ENCODE measurements around the gene SAP30L.

The SAP30L gene

DNA sequence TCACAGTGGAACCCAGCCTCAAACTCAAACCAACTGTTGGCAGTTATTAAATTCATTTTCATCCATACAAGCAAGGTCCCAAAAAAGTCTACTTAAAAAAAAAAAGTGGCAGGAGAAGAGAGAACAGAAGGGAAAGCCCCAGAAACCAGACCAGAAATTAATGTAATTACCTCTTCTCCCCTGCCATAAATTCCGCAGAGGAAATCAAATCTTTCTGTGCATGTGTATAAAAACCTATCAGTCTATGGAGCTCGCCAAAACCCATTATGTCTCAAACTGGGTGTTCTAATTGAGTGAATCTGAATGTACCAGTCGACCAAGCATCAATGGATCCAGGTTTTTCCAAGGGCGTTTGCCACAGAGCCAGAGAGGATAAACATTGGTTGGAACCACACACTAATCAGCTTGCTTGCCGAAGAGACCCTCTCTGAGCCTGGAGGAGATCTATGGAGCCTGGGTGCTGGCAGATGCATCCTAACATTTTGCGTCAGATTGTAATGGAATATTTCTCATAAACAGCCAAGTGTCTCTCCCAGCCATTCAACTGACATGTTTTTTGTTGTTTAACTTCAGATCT lies 40.1 kb downstream of the SAP30L start:
- TF ChIP-seq ZBTB7A (IDR thresholded peaks at IDR 0.05; ENCODE audit: low read depth) (no peak), EP300 (IDR thresholded peaks at IDR 0.05; ENCODE audit: borderline replicate concordance) (no peak), CEBPB (IDR thresholded peaks at IDR 0.05) (no peak), TEAD4 (IDR thresholded peaks at IDR 0.05) (no peak), EGR1 (IDR thresholded peaks at IDR 0.05) (no peak), FOXM1 (IDR thresholded peaks at IDR 0.05; ENCODE audit: borderline replicate concordance, low read depth) (no peak), NFIC (IDR thresholded peaks at IDR 0.05) (no peak), YY1 (IDR thresholded peaks at IDR 0.05; ENCODE audit: low read depth) (no peak), TAF1 (IDR thresholded peaks at IDR 0.05; ENCODE audit: low read depth) (no peak), TCF12 (IDR thresholded peaks at IDR 0.05; ENCODE audit: low read depth) (no peak), CREB1 (IDR thresholded peaks at IDR 0.05; ENCODE audit: low read depth) (no peak), RAD21 (IDR thresholded peaks at IDR 0.05; ENCODE audit: low read depth) (no peak)
- TF ChIP-seq, protein P1, sequence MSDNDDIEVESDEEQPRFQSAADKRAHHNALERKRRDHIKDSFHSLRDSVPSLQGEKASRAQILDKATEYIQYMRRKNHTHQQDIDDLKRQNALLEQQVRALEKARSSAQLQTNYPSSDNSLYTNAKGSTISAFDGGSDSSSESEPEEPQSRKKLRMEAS (IDR thresholded peaks at IDR 0.05), result no peak
- TF ChIP-seq, protein P2, sequence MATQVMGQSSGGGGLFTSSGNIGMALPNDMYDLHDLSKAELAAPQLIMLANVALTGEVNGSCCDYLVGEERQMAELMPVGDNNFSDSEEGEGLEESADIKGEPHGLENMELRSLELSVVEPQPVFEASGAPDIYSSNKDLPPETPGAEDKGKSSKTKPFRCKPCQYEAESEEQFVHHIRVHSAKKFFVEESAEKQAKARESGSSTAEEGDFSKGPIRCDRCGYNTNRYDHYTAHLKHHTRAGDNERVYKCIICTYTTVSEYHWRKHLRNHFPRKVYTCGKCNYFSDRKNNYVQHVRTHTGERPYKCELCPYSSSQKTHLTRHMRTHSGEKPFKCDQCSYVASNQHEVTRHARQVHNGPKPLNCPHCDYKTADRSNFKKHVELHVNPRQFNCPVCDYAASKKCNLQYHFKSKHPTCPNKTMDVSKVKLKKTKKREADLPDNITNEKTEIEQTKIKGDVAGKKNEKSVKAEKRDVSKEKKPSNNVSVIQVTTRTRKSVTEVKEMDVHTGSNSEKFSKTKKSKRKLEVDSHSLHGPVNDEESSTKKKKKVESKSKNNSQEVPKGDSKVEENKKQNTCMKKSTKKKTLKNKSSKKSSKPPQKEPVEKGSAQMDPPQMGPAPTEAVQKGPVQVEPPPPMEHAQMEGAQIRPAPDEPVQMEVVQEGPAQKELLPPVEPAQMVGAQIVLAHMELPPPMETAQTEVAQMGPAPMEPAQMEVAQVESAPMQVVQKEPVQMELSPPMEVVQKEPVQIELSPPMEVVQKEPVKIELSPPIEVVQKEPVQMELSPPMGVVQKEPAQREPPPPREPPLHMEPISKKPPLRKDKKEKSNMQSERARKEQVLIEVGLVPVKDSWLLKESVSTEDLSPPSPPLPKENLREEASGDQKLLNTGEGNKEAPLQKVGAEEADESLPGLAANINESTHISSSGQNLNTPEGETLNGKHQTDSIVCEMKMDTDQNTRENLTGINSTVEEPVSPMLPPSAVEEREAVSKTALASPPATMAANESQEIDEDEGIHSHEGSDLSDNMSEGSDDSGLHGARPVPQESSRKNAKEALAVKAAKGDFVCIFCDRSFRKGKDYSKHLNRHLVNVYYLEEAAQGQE (IDR thresholded peaks at IDR 0.05; ENCODE audit: low read depth), result no peak
- TF ChIP-seq, protein P3, sequence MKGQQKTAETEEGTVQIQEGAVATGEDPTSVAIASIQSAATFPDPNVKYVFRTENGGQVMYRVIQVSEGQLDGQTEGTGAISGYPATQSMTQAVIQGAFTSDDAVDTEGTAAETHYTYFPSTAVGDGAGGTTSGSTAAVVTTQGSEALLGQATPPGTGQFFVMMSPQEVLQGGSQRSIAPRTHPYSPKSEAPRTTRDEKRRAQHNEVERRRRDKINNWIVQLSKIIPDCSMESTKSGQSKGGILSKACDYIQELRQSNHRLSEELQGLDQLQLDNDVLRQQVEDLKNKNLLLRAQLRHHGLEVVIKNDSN (IDR thresholded peaks at IDR 0.05), result no peak

DNA sequence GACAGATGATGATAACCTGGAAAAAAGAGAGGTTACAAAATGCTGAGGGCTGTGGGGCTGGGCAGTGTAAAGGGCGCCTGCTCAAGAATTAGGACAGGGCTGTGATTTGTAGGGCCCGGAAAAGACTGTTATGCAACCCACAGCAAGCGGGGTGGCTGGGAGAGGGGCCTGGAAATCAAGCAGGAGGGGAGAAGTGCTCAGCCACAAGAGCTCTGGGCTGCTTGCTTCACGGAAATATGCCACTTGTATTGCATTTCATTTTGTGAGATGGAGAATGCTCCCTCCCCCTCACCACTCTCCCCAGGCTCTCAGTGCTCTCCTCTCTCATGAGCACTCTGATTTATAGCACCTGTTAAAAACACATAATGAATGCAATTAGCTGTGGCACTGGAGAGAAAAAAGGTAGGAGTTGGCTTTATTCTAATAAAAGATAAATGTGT lies 40.6 kb downstream of the SAP30L start:
- no peak for TF ChIP-seq FOXM1 (IDR thresholded peaks at IDR 0.05; ENCODE audit: borderline replicate concordance, low read depth)
- TF ChIP-seq, protein P1 (IDR thresholded peaks at IDR 0.05), result no peak
- TF ChIP-seq CREB1 (IDR thresholded peaks at IDR 0.05; ENCODE audit: low read depth), result no peak
- TF ChIP-seq YY1 (IDR thresholded peaks at IDR 0.05; ENCODE audit: low read depth), result no peak
- TF ChIP-seq, protein P3 (IDR thresholded peaks at IDR 0.05), result no peak
- TF ChIP-seq CEBPB (IDR thresholded peaks at IDR 0.05), result no peak
- TF ChIP-seq TEAD4 (IDR thresholded peaks at IDR 0.05), result no peak
- TF ChIP-seq TAF1 (IDR thresholded peaks at IDR 0.05; ENCODE audit: low read depth), result no peak
- no peak for TF ChIP-seq RAD21 (IDR thresholded peaks at IDR 0.05; ENCODE audit: low read depth)
- no peak for TF ChIP-seq TCF12 (IDR thresholded peaks at IDR 0.05; ENCODE audit: low read depth)
- TF ChIP-seq NFIC (IDR thresholded peaks at IDR 0.05), result no peak

DNA sequence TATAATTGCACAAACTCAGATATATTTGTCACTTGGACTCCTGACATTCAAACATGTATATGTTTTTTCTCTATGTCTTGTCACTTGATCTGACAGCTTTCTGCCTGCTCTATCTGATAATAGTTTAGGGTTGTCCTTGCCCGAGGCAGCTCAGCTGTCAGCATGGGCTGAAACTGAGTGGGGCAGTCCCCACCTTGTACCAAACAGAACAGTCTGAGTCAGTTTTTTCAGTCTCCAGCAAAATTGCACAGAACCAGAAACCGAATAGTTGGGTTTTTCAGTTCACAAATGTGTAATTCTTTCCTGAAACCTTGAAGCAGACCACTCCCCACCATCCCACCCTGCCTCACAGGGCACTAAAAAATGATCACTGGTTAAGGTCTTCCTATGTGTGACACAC lies 41.7 kb downstream of the SAP30L start:
- TF ChIP-seq TAF1 (IDR thresholded peaks at IDR 0.05; ENCODE audit: low read depth), result no peak
- TF ChIP-seq TCF12 (IDR thresholded peaks at IDR 0.05; ENCODE audit: low read depth), result no peak
- TF ChIP-seq CEBPB (IDR thresholded peaks at IDR 0.05), result no peak
- no peak for TF ChIP-seq NFIC (IDR thresholded peaks at IDR 0.05)
- TF ChIP-seq EGR1 (IDR thresholded peaks at IDR 0.05), result no peak
- TF ChIP-seq ZBTB7A (IDR thresholded peaks at IDR 0.05; ENCODE audit: low read depth), result no peak
- no peak for TF ChIP-seq CREB1 (IDR thresholded peaks at IDR 0.05; ENCODE audit: low read depth)
- TF ChIP-seq, protein P2 (IDR thresholded peaks at IDR 0.05; ENCODE audit: low read depth), result no peak
- no peak for TF ChIP-seq TEAD4 (IDR thresholded peaks at IDR 0.05)
- TF ChIP-seq EP300 (IDR thresholded peaks at IDR 0.05; ENCODE audit: borderline replicate concordance), result no peak

DNA sequence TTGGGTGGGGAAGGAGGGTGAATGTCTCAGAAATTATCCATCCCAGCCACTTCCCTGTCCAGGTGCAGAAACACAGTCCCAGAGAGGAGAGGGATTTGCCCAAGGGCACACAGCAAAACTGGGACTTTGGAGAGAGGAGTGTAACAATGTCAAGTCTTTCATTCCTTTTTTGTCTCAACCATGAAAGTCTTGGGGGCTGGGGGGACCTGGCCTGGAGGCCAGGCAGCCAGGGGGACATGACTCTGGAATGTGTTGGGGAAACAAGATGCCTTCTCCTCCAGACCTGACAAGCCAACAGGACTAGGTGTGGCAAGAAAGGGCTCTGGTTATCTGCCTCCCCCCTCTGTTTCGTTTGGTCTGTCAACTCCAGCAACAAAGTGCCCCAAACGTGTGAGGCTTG lies 46.1 kb downstream of the SAP30L start:
- TF ChIP-seq ZBTB7A (IDR thresholded peaks at IDR 0.05; ENCODE audit: low read depth), result no peak
- no peak for TF ChIP-seq YY1 (IDR thresholded peaks at IDR 0.05; ENCODE audit: low read depth)
- no peak for TF ChIP-seq EP300 (IDR thresholded peaks at IDR 0.05; ENCODE audit: borderline replicate concordance)
- TF ChIP-seq CEBPB (IDR thresholded peaks at IDR 0.05), result no peak
- no peak for TF ChIP-seq FOXM1 (IDR thresholded peaks at IDR 0.05; ENCODE audit: borderline replicate concordance, low read depth)
- TF ChIP-seq, protein P1 (IDR thresholded peaks at IDR 0.05), result no peak
- no peak for TF ChIP-seq NFIC (IDR thresholded peaks at IDR 0.05)
- no peak for TF ChIP-seq EGR1 (IDR thresholded peaks at IDR 0.05)
- no peak for TF ChIP-seq TCF12 (IDR thresholded peaks at IDR 0.05; ENCODE audit: low read depth)
- TF ChIP-seq TEAD4 (IDR thresholded peaks at IDR 0.05), result no peak
- no peak for TF ChIP-seq CREB1 (IDR thresholded peaks at IDR 0.05; ENCODE audit: low read depth)
- TF ChIP-seq, protein P3 (IDR thresholded peaks at IDR 0.05), result no peak
- TF ChIP-seq, protein P2 (IDR thresholded peaks at IDR 0.05; ENCODE audit: low read depth), result no peak
- TF ChIP-seq TAF1 (IDR thresholded peaks at IDR 0.05; ENCODE audit: low read depth), result no peak
- TF ChIP-seq RAD21 (IDR thresholded peaks at IDR 0.05; ENCODE audit: low read depth), result no peak

Data from Ishikawa (cell line).